HL-60/S4 treated with retinoic acid at 250 ng/mL for 4 days and 3 days (cell line): ENCODE results near the gene UBA5.
"Not testable (repeated sequence)": the region's sequence is repeated elsewhere in the genome, so short reads cannot be mapped to it uniquely, and the experiment has no call there.

Experiments
- in situ Hi-C: fragments of 300-500 bp; cut with MboI; formaldehyde crosslinking; loops from 2 replicates; pipeline ENCODE4 v1.7.0; 2022; ENCODE audit warnings: low sequenced_read_pairs

The UBA5 gene

GRCh38 chr3:132660052-132660810, at the start of gene UBA5:
Gene UBA5 (plus strand): TSS chr3:132660329. CDS start chr3:132660538, 209 bp downstream.
- in situ Hi-C loops: no loop called here

DNA sequence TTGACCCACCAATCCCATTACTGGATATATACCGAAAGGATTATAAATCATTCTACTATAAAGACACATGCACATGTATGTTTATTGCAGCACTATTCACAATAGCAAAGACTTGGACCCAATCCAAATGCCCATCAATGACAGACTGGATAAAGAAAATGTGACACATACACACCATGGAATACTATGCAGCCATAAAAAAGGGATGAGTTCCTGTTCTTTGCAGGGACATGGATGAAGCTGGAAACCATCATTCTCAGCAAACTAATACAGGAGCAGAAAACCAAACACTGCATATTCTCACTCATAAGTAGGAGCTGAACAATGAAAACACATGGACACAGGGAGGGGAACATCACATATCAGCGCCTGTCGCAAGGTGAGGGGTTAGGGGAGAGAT, 44.8 kb upstream of the UBA5 start:
- in situ Hi-C loops: not testable (repeated sequence)

GRCh38 chr3:132615881-132616280, 44.2 kb upstream of the UBA5 start:
- in situ Hi-C loops: no loop called here

- in situ Hi-C loops: no loop called here
These were observed 43.3 kb upstream of the UBA5 start for GRCh38 chr3:132616780-132617179.

GRCh38 chr3:132622148-132622547, 38.0 kb upstream of the UBA5 start:
- in situ Hi-C loops: no loop called here

DNA sequence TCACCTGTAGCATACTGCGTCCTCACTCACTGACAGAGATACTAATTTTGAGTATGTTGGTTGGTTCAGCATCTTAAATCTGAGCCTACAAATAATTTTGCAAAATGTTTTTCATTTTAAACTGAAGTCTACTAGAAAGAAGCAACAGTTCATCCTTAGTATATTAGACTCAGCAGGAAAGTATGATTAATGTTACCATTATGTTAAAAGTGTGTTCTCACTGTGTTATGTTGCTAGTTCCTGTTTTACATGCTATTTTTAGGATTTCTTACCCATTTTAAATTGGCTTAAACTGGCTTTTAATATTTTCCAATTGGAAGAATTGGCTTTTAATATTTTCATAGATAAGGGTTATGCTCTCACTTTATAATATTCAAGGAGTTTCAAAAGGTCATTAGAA, 37.4 kb upstream of the UBA5 start:
- in situ Hi-C loops: no loop called here

- in situ Hi-C loops: no loop called here
These were observed 36.5 kb upstream of the UBA5 start for GRCh38 chr3:132623646-132624045.

DNA sequence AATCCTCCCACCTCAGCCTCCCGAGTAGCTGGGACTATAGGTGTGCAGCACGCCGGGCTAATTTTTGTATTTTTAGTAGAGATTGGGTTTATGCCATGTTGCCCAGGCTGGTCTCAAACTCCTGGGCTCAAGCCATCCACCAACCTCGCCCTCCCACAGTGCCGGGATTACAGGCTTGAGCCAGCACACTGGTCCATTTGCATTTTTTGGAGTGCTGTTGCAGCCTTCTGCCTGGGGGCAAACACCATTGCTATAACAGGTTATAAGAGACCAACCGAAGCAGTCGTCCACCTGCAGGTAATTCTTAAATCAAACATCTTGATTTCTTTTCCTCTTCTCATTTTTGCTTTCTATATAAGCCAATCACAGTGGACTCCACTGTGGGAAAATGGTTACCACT, 35.3 kb upstream of the UBA5 start:
- in situ Hi-C loops: no loop called here

- in situ Hi-C loops: no loop called here
These were observed 34.5 kb upstream of the UBA5 start for GRCh38 chr3:132625613-132626012.

- in situ Hi-C loops: no loop called here
These were observed 33.2 kb upstream of the UBA5 start for GRCh38 chr3:132626955-132627354.

DNA sequence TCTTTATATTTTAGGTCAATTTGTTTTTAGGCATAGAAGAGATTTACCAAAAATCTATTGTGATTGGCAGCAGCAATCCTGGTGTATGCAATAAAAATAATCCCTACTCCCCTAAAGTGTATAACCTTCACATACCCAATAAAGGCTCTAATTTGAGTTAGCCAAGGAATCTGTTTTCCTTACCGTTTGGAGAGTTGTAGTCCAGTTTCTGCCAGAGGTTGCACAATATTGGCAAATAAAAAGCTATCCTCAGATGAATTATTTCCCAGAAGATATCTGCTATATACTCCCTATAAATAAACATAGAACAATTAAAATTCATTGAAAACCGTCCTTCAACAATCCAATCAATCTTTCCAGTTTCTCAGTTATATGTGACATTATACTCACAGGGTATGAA, 32.0 kb upstream of the UBA5 start:
- in situ Hi-C loops: no loop called here

GRCh38 chr3:132629928-132630327, 30.2 kb upstream of the UBA5 start:
- in situ Hi-C loops: loop anchor here (10.0 kb wide), 1 partner anchor 85 kb away; no protein-coding TSS in a partner anchor

- in situ Hi-C loops: loop anchor here (10.0 kb wide), 1 partner anchor 86 kb away; no protein-coding TSS in a partner anchor
These were observed 29.5 kb upstream of the UBA5 start for GRCh38 chr3:132630612-132631011.

DNA sequence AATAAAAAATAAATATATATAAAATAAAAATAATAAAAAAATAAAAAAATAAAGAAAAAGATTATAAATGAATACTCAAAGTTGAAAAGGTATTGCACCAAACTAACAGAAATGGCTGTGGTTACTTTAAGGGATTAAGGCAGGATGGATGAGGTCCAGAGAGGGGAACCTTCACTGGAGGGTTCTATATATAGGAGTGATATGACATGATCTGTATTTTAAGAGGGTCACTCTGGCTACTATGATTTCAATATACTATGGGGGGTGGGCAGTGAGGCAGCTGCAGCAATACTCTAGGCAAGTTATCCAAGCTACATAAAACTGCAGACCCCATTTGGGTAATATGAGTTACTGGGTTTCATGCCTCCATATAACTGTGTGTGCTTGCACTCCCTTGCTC, 25.1 kb upstream of the UBA5 start:
- in situ Hi-C loops: loop anchor here (10.0 kb wide), 1 partner anchor 90 kb away; no protein-coding TSS in a partner anchor

DNA sequence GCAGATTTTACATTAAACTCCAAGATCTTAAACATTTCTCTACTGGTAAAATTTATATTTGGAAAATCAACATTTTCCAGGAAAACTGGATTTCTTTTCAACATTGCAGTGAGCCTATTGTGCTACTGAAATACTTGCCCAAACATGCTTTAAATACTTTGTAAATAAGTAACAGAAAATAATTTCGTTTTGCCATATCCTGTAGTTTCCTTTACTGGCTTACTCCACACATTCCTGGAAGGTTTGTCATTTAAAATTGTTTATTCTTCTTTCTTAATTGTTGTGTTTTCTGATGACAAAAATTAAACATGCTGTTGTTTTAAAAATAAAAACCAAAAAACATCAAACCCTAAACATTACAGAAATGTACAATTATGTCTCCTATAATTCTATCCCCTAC, 22.5 kb upstream of the UBA5 start:
- in situ Hi-C loops: loop anchor here (10.0 kb wide), 1 partner anchor 93 kb away; no protein-coding TSS in a partner anchor

DNA sequence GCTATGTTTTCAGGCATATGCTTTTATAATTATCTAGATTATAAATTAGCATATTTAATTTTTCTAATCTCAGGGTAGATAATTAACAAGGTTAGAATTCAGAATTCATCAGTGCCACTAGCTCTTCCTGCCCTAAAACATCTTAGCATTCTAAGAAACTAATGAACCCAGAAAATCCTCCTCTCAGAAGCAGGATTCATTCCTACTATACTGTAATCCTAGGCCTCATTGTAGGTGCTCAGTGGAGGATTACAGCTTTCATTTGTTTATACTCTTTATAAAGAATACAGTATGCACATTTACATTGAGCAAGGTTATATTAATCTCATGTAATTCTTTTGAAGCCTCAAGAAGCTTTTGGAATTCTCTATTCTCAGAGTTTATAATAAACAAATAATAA, 21.4 kb upstream of the UBA5 start:
- in situ Hi-C loops: loop anchor here (10.0 kb wide), 1 partner anchor 94 kb away; no protein-coding TSS in a partner anchor

DNA sequence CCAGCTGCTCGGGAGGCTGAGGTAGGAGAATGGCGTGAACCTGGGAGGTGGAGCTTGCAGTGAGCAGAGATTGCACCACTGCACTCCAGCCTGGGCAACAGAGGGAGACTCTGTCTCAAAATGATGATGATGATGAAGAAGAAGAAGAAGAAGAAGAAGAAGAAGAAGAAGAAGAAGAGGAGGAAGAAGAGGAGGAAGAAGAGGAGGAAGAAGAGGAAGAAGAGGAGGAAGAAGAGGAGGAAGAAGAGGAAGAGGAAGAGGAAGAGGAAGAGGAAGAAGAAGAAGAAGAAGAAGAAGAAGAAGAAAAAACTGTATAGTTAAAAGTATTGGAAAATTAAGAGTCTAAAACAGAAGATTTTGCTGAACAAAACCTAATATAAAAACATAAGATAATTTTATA, 18.7 kb upstream of the UBA5 start:
- in situ Hi-C loops: not testable (repeated sequence)

DNA sequence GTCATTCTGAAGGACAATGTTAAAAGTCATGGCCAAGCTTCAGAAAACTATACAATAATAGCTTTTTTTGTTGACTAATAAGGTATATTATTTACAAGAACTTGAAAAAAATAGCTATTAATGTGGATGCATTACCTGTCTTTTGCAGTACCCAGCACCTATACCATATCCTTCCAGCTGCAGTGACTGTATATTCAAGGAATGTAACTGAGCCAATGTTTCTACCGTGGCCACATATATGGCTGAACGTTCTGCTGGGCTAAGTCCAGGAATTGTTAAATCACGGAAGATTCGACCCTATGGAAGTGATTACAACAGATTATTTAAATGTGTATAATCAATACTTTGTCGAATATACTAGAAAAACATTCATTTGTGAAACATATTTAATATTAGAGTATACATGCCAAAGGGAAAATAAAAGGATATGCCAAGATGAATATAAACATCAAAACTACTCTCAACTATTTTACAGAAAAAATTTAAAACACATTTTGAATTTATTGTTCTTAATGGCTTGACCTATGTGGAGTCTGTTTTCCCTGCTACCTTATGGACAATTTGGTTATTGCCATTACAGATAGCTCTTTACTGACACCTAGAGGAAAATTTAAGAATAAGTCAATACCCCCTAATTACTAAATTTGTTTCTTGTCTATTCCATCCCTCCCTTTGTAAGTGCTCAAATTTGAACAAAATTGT, 18.1 kb upstream of the UBA5 start:
- in situ Hi-C loops: no loop called here

- in situ Hi-C loops: no loop called here
These were observed 17.6 kb upstream of the UBA5 start for GRCh38 chr3:132642539-132642847.

DNA sequence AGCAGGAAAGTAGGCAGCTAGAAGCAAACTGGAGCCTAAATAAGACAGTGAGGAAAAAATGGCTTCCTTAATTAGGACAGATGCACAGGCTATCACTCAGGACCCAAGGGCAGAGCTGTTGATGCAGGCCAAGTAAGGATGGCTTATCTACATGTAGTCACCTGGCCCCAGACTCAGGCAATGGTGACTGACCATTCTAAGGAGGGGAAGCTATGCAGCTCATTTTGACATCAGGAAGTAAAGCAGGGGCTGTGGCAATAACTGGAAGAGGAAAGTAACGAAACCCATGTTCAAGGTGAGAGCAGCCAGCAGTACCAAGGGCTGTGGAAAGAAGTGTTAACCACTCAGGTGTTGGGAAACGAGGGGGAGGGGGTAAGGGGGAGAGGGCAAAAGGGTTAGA, 16.8 kb upstream of the UBA5 start:
- in situ Hi-C loops: no loop called here

DNA sequence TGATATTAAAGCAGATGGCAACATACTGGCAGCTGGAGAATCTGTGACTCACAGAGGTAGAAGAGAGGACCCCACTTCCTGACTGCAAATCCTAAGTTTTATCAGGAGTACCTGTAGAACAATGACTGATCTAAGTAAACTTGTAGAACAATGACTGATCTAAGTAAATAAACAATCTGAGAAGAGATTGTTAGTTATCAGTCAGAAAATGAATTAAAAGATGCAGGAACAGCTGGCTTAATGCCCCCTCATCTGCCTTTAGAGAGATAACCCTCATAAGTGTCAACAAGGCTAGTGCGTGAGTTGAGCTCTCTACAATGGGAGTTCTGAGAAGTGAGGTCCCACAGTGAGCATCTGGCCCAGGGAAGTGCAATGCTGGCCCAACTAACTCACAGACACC, 15.1 kb upstream of the UBA5 start:
- in situ Hi-C loops: no loop called here

DNA sequence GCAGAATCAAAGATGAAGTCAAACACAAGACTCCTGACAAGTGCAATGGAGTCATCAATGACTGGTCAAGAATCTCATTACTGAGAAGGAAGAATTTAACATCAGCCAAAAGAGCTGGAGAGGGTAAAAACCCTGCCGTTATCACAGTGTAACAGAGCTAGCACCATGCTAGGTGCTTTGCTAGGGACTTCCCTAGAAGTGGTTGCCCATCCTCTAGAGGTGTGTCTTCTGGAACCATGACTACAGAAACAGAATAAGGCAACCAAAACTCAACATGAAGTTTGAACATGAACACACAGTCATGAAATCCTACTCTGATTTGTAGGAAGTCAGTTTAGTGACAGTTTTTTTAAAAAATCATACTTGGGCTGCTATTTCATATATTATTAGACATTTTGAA, 10.0 kb upstream of the UBA5 start:
- in situ Hi-C loops: no loop called here
